H9 (cell line): ENCODE data around the gene SNX18. TPM values are rescaled to one million over a fixed set of nuclear protein-coding genes. Genes with fewer than 3 reads are reported as not detected.

ENCODE experiments used
- DNase-seq: peaks from one replicate; pipeline ENCODE4 v3.0.0-alpha.2; 2017
- H2AFZ ChIP-seq: one replicate; pipeline ENCODE4 v1.6.1; 2013; ENCODE audit warnings: mild to moderate bottlenecking, low read length, control low read depth, moderate library complexity
- H2AK5ac ChIP-seq: 2 replicates; pipeline ENCODE4 v1.6.1; 2013; ENCODE audit warnings: low read length, control low read depth, mixed read lengths; ENCODE audit not compliant: insufficient read length
- H2BK120ac ChIP-seq: one replicate; pipeline ENCODE4 v1.6.1; 2013; ENCODE audit warnings: low read depth, mild to moderate bottlenecking, low read length, control low read depth, inconsistent platforms; ENCODE audit not compliant: poor library complexity, severe bottlenecking
- H2BK12ac ChIP-seq: 2 replicates; pipeline ENCODE4 v1.6.1; 2013; ENCODE audit warnings: low read length, control low read depth, mixed read lengths, low read depth; ENCODE audit not compliant: insufficient read length
- H2BK15ac ChIP-seq: 2 replicates; pipeline ENCODE4 v1.6.1; 2013; ENCODE audit warnings: low read depth, low read length, control low read depth
- H2BK20ac ChIP-seq: one replicate; pipeline ENCODE4 v1.6.1; 2013; ENCODE audit warnings: low read depth, mild to moderate bottlenecking, low read length, control low read depth, inconsistent platforms; ENCODE audit not compliant: poor library complexity, severe bottlenecking
- H2BK5ac ChIP-seq: 2 replicates; pipeline ENCODE4 v1.6.1; 2013; ENCODE audit warnings: low read length, control low read depth, mixed read lengths; ENCODE audit not compliant: insufficient read length
- H3K14ac ChIP-seq: 2 replicates; pipeline ENCODE4 v1.6.1; 2013; ENCODE audit warnings: low read length, control low read depth; ENCODE audit not compliant: insufficient read depth
- H3K18ac ChIP-seq: 2 replicates; pipeline ENCODE4 v1.6.1; 2013; ENCODE audit warnings: low read depth, mild to moderate bottlenecking, mixed read lengths, low read length, control low read depth; ENCODE audit not compliant: insufficient read length
- H3K23ac ChIP-seq: 2 replicates; pipeline ENCODE4 v1.6.1; 2013; ENCODE audit warnings: low read length, control low read depth, mixed read lengths, low read depth; ENCODE audit not compliant: insufficient read length
- H3K23me2 ChIP-seq: 2 replicates; pipeline ENCODE4 v1.6.1; 2013; ENCODE audit warnings: low read depth, mild to moderate bottlenecking, mixed read lengths, low read length, control low read depth; ENCODE audit not compliant: insufficient read length, poor library complexity, severe bottlenecking
- H3K27ac ChIP-seq: 2 replicates; pipeline ENCODE4 v1.5.1; 2013; ENCODE audit warnings: low read length, control low read depth, mixed read lengths, low read depth; ENCODE audit not compliant: insufficient read length
- H3K27me3 ChIP-seq: 2 replicates; pipeline ENCODE4 v1.6.1; 2013; ENCODE audit warnings: low read length, control low read depth, inconsistent platforms; ENCODE audit not compliant: insufficient read depth
- H3K4ac ChIP-seq: 2 replicates; pipeline ENCODE4 v1.6.1; 2013; ENCODE audit warnings: low read depth, mild to moderate bottlenecking, control low read depth, inconsistent platforms, low read length, moderate library complexity
- H3K4me1 ChIP-seq: 2 replicates; pipeline ENCODE4 v1.6.1; 2013; ENCODE audit warnings: low read length, control low read depth, inconsistent platforms; ENCODE audit not compliant: insufficient read depth
- H3K4me2 ChIP-seq: 2 replicates; pipeline ENCODE4 v1.6.1; 2013; ENCODE audit warnings: low read length, control low read depth, mixed read lengths; ENCODE audit not compliant: insufficient read length, insufficient read depth
- H3K56ac ChIP-seq: 2 replicates; pipeline ENCODE4 v1.6.1; 2013; ENCODE audit warnings: low read depth, mild to moderate bottlenecking, mixed read lengths, low read length, control low read depth; ENCODE audit not compliant: insufficient read length
- H3K79me1 ChIP-seq: 2 replicates; pipeline ENCODE4 v1.6.1; 2013; ENCODE audit warnings: low read depth, mild to moderate bottlenecking, moderate library complexity, low read length, control low read depth, inconsistent platforms; ENCODE audit not compliant: insufficient read depth, poor library complexity, severe bottlenecking
- H3K79me2 ChIP-seq: 2 replicates; pipeline ENCODE4 v1.6.1; 2013; ENCODE audit warnings: low read length, control low read depth, inconsistent platforms; ENCODE audit not compliant: insufficient read depth
- H3K9ac ChIP-seq: 2 replicates; pipeline ENCODE4 v1.6.1; 2013; ENCODE audit warnings: low read length, control low read depth, mixed read lengths; ENCODE audit not compliant: insufficient read length; ENCODE audit errors: extremely low read depth
- H3K9me3 ChIP-seq: one replicate; pipeline ENCODE4 v1.6.1; 2013; ENCODE audit warnings: low read depth, low read length, inconsistent platforms; ENCODE audit not compliant: control insufficient read depth
- H3T11ph ChIP-seq: one replicate; pipeline ENCODE4 v1.6.1; 2013; ENCODE audit warnings: mild to moderate bottlenecking, low read length, control low read depth, inconsistent platforms
- H4K20me1 ChIP-seq: one replicate; pipeline ENCODE4 v1.6.1; 2013; ENCODE audit not compliant: control insufficient read depth, insufficient read length, insufficient read depth
- H4K5ac ChIP-seq: 2 replicates; pipeline ENCODE4 v1.6.1; 2013; ENCODE audit warnings: low read depth, mild to moderate bottlenecking, mixed read lengths, low read length, control low read depth; ENCODE audit not compliant: insufficient read length
- H4K8ac ChIP-seq: replicated peaks from 2 replicates; pipeline ENCODE4 v1.6.1; 2013; ENCODE audit warnings: low read length, control low read depth, mixed read lengths, low read depth; ENCODE audit not compliant: insufficient read length
- H4K91ac ChIP-seq: 2 replicates; pipeline ENCODE4 v1.6.1; 2013; ENCODE audit warnings: low read depth, mild to moderate bottlenecking, moderate library complexity, mixed read lengths, low read length, control low read depth; ENCODE audit not compliant: insufficient read length
- H3K27ac Mint-ChIP-seq, 3 experiments: 2 replicates in 2 of 3; 3 replicates in 1 of 3; pipeline ENCODE4 v1.8.0; 2020 to 2021; ENCODE audit warnings: mixed read lengths in 3 of 3, mild to moderate bottlenecking in 1 of 3, moderate library complexity in 1 of 3
- H3K27me3 Mint-ChIP-seq: 2 replicates; pipeline ENCODE4 v1.8.0; 2021; ENCODE audit warnings: low read depth, mild to moderate bottlenecking, moderate library complexity, mixed read lengths
- H3K36me3 Mint-ChIP-seq, 3 experiments: 2 replicates in 2 of 3; 3 replicates in 1 of 3; pipeline ENCODE4 v1.8.0; 2020 to 2021; ENCODE audit warnings: low read depth in 3 of 3, mixed read lengths in 3 of 3; ENCODE audit not compliant: insufficient read depth in 1 of 3
- H3K4me1 Mint-ChIP-seq, 2 experiments: 2 replicates each; pipeline ENCODE4 v1.8.0; 2020; ENCODE audit warnings: mixed read lengths in 2 of 2
- H3K4me3 Mint-ChIP-seq, 2 experiments: 2 replicates in 1 of 2; 3 replicates in 1 of 2; pipeline ENCODE4 v1.8.0; 2020 to 2021; ENCODE audit warnings: mild to moderate bottlenecking in 2 of 2, mixed read lengths in 2 of 2, moderate library complexity in 1 of 2
- H3K9me3 Mint-ChIP-seq, 2 experiments: 2 replicates in 1 of 2; 3 replicates in 1 of 2; pipeline ENCODE4 v1.8.0; 2020; ENCODE audit warnings: mild to moderate bottlenecking in 2 of 2, mixed read lengths in 2 of 2, moderate library complexity in 1 of 2
- CTCF ChIP-seq: fragments of 200-600 bp; sonication (generic); conservative IDR thresholded peaks from 3 replicates; pipeline ENCODE4 v1.8.0; 2021; ENCODE audit warnings: antibody characterized with exemption, mild to moderate bottlenecking
- WGBS: extraction: QIAGEN DNeasy Blood & Tissue Kit; methylation state at CpG from one replicate; pipeline ENCODE4 v1.1.7; 2013; ENCODE audit warnings: missing lambda C conversion rate, low lambda C conversion rate, mixed read lengths; ENCODE audit not compliant: insufficient read length; ENCODE audit errors: extremely low coverage; 5-methylcytosine and 5-hydroxymethylcytosine counted together
- total RNA-seq: library from RNA; stranded (reverse); gene quantifications from 2 replicates; pipeline ENCODE4 v1.2.1, GENCODE V29; 2021

The SNX18 gene
- total RNA-seq, 1 experiment from 2014 or later, result 17.2 TPM

- no peak for DNase-seq
- Mint-ChIP-seq H3K9me3 (no peaks in the 10 kb centered on the region), H3K36me3 (no peaks in the 10 kb centered on the region), H3K27me3 (no peaks in the 10 kb centered on the region), H3K27ac (no peak overlapping the region), H3K4me1 (no peaks in the 10 kb centered on the region), H3K4me3 (no peak overlapping the region)
- Histone ChIP-seq H2BK12ac (no peak overlapping the region), H3K27me3 (no peaks in the 10 kb centered on the region), H3K56ac (no peak overlapping the region), H4K20me1 (no peaks in the 10 kb centered on the region), H4K8ac (no peak overlapping the region), H3K9me3 (no peaks in the 10 kb centered on the region), H3K14ac (no peak overlapping the region), H3K9ac (no peak overlapping the region), H2BK20ac (no peak overlapping the region), H3T11ph (no peak overlapping the region), H3K79me1 (no peaks in the 10 kb centered on the region), H3K4me2 (no peak overlapping the region), H3K23ac (no peak overlapping the region), H2AK5ac (no peak overlapping the region), H3K4me1 (no peaks in the 10 kb centered on the region), H3K79me2 (no peaks in the 10 kb centered on the region; the same call in 1 of the 2 replicates), H2BK120ac (no peak overlapping the region), H3K23me2 (no peaks in the 10 kb centered on the region), H4K5ac (no peak overlapping the region), H2AFZ (no peak overlapping the region), H4K91ac (no peak overlapping the region), H3K18ac (no peak overlapping the region), H3K4ac (no peak overlapping the region), H2BK5ac (no peak overlapping the region), H2BK15ac (no peak overlapping the region), H3K27ac (no peak overlapping the region)
- WGBS, result no CpG with 5 or more reads among the region's 1 CpG
- no peak for TF ChIP-seq CTCF
Observed at GRCh38 chr5:54470677-54471076, 46.9 kb upstream of the SNX18 start.
